ENCODE measurements around the gene AGTR1. TPM values are rescaled to one million over a fixed set of nuclear protein-coding genes. Genes with fewer than 3 reads are reported as not detected.

Gene AGTR1
- total RNA-seq, 1 experiment from 2014 or later = not detected

DNA sequence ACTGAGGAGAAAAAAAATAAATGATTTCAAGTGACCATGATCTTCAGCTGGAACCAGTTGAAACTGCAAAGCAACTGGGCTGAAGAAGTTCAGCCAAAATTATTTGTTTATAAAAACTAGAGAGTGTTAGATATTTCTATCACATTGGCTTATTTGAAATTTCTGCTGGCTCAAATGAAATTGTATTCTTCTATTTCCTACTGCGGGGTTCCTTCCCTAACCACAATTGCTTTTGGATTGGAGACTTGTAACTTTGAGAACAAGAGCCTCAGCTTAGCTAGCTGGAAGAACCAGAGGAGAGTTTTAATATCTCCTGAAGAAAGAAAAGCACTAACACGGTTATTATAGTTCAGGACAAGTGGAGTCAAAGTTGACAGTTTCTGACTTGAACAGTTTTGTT is 31.1 kb downstream of the AGTR1 start:
- Histone ChIP-seq H3K36me3 (ENCODE audit: control insufficient read depth, insufficient read depth, low read length) (no peaks in the 10 kb centered on the region), H3K27me3 (replicated peaks; ENCODE audit: control insufficient read depth, insufficient read depth, low read length) (no peaks in the 10 kb centered on the region), H3K9me3 (no peaks in the 10 kb centered on the region), H3K4me3 (ENCODE audit: low read depth, low read length) (no peak overlapping the region), H3K4me1 (no peaks in the 10 kb centered on the region)
- no TSS peak for BruUV-seq (replicated peaks)
- intact Hi-C loops (cut with micrococcal nuclease; ENCODE audit: unreplicated experiment) = loop anchor here (5.0 kb wide), 2 partner anchors 109 to 134 kb away; no protein-coding TSS in a partner anchor
- TF ChIP-seq, protein P1, sequence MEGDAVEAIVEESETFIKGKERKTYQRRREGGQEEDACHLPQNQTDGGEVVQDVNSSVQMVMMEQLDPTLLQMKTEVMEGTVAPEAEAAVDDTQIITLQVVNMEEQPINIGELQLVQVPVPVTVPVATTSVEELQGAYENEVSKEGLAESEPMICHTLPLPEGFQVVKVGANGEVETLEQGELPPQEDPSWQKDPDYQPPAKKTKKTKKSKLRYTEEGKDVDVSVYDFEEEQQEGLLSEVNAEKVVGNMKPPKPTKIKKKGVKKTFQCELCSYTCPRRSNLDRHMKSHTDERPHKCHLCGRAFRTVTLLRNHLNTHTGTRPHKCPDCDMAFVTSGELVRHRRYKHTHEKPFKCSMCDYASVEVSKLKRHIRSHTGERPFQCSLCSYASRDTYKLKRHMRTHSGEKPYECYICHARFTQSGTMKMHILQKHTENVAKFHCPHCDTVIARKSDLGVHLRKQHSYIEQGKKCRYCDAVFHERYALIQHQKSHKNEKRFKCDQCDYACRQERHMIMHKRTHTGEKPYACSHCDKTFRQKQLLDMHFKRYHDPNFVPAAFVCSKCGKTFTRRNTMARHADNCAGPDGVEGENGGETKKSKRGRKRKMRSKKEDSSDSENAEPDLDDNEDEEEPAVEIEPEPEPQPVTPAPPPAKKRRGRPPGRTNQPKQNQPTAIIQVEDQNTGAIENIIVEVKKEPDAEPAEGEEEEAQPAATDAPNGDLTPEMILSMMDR (IDR thresholded peaks at IDR 0.05; ENCODE audit: insufficient read depth in 1 of 2, low read depth in 1 of 2, low read length in 1 of 2, severe bottlenecking in 1 of 2, unreplicated experiment in 1 of 2) = no peak
- no peaks in the 10 kb centered on the region for H3K9me3 Mint-ChIP-seq (ENCODE audit: unreplicated experiment)
- H3K4me1 Mint-ChIP-seq (ENCODE audit: low read depth, unreplicated experiment) = peaks cover 6% of the 10 kb centered on the region
- DNase-seq = no peak
- POLR2A ChIA-PET = no interaction called here
- no peak overlapping the region for H3K27ac Mint-ChIP-seq (ENCODE audit: unreplicated experiment)
- H3K4me3 Mint-ChIP-seq (ENCODE audit: unreplicated experiment) = no peak overlapping the region
- H3K27me3 Mint-ChIP-seq (ENCODE audit: insufficient read depth, unreplicated experiment) = peaks cover 3% of the 10 kb centered on the region
- no peaks in the 10 kb centered on the region for H3K36me3 Mint-ChIP-seq (ENCODE audit: insufficient read depth, unreplicated experiment)
- CTCF ChIA-PET = no interaction called here

GRCh38 chr3:148729476-148730055 is 31.9 kb downstream of the AGTR1 start:
- peaks cover 3% of the 10 kb centered on the region for H3K27me3 Mint-ChIP-seq (ENCODE audit: insufficient read depth, unreplicated experiment)
- intact Hi-C loops (cut with micrococcal nuclease; ENCODE audit: unreplicated experiment) = loop anchor here (5.0 kb wide), 2 partner anchors 108 to 133 kb away; no protein-coding TSS in a partner anchor

DNA sequence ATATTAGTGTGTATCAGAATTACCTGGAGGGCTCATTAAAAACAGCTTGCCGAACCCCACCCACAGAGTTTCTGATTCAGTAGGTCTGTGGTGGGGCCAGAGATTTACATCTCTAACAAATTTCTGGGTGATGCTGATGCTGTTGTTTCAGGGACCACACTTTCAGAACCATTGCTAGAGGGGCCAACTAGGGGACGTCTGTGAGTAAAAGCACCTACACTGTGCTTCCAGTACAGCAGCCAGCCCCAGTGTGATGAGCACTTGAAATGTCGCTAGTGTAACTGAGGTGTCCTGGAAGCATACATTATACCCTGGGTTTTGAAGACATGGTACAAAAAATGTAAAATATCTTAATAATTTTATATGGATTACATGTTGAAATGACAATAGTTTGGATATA is 33.0 kb downstream of the AGTR1 start:
- DNase-seq = no peak
- intact Hi-C loops (cut with micrococcal nuclease; ENCODE audit: unreplicated experiment) = no loop called here
- Histone ChIP-seq H3K36me3 (ENCODE audit: control insufficient read depth, insufficient read depth, low read length) (no peaks in the 10 kb centered on the region), H3K9me3 (no peaks in the 10 kb centered on the region), H3K27me3 (replicated peaks; ENCODE audit: control insufficient read depth, insufficient read depth, low read length) (no peaks in the 10 kb centered on the region), H3K4me3 (ENCODE audit: low read depth, low read length) (no peak overlapping the region), H3K4me1 (no peaks in the 10 kb centered on the region)
- Mint-ChIP-seq H3K4me3 (ENCODE audit: unreplicated experiment) (no peak overlapping the region), H3K36me3 (ENCODE audit: insufficient read depth, unreplicated experiment) (no peaks in the 10 kb centered on the region), H3K9me3 (ENCODE audit: unreplicated experiment) (no peaks in the 10 kb centered on the region), H3K4me1 (ENCODE audit: low read depth, unreplicated experiment) (peaks cover 6% of the 10 kb centered on the region), H3K27me3 (ENCODE audit: insufficient read depth, unreplicated experiment) (peaks cover 3% of the 10 kb centered on the region), H3K27ac (ENCODE audit: unreplicated experiment) (no peak overlapping the region)
- POLR2A ChIA-PET = no interaction called here
- no TSS peak for BruUV-seq (replicated peaks)
- TF ChIP-seq, protein P1 (IDR thresholded peaks at IDR 0.05; ENCODE audit: insufficient read depth in 1 of 2, low read depth in 1 of 2, low read length in 1 of 2, severe bottlenecking in 1 of 2, unreplicated experiment in 1 of 2) = no peak
- CTCF ChIA-PET = no interaction called here

More at GRCh38 chr3:148729476-148730055, 31.9 kb downstream of the AGTR1 start:
- no peak for DNase-seq
- Histone ChIP-seq H3K36me3 (ENCODE audit: control insufficient read depth, insufficient read depth, low read length) (no peaks in the 10 kb centered on the region), H3K4me1 (no peaks in the 10 kb centered on the region), H3K27me3 (replicated peaks; ENCODE audit: control insufficient read depth, insufficient read depth, low read length) (no peaks in the 10 kb centered on the region), H3K9me3 (no peaks in the 10 kb centered on the region), H3K4me3 (ENCODE audit: low read depth, low read length) (no peak overlapping the region)
- Mint-ChIP-seq H3K4me1 (ENCODE audit: low read depth, unreplicated experiment) (peaks cover 6% of the 10 kb centered on the region), H3K9me3 (ENCODE audit: unreplicated experiment) (no peaks in the 10 kb centered on the region), H3K4me3 (ENCODE audit: unreplicated experiment) (no peak overlapping the region), H3K27ac (ENCODE audit: unreplicated experiment) (no peak overlapping the region), H3K36me3 (ENCODE audit: insufficient read depth, unreplicated experiment) (no peaks in the 10 kb centered on the region)
- ChIA-PET CTCF (no interaction called here), POLR2A (no interaction called here)
- TF ChIP-seq, protein P1 (IDR thresholded peaks at IDR 0.05; ENCODE audit: insufficient read depth in 1 of 2, low read depth in 1 of 2, low read length in 1 of 2, severe bottlenecking in 1 of 2, unreplicated experiment in 1 of 2) = no peak
- BruUV-seq (replicated peaks) = no TSS peak

All from Caco-2 (cell line).